Measurements from ENCODE around the gene PRM2.

PRM2 gene

GRCh38 chr16:11283820-11284248 lies 7.6 kb upstream of the PRM2 start:
- DNase-seq = no peak

DNA sequence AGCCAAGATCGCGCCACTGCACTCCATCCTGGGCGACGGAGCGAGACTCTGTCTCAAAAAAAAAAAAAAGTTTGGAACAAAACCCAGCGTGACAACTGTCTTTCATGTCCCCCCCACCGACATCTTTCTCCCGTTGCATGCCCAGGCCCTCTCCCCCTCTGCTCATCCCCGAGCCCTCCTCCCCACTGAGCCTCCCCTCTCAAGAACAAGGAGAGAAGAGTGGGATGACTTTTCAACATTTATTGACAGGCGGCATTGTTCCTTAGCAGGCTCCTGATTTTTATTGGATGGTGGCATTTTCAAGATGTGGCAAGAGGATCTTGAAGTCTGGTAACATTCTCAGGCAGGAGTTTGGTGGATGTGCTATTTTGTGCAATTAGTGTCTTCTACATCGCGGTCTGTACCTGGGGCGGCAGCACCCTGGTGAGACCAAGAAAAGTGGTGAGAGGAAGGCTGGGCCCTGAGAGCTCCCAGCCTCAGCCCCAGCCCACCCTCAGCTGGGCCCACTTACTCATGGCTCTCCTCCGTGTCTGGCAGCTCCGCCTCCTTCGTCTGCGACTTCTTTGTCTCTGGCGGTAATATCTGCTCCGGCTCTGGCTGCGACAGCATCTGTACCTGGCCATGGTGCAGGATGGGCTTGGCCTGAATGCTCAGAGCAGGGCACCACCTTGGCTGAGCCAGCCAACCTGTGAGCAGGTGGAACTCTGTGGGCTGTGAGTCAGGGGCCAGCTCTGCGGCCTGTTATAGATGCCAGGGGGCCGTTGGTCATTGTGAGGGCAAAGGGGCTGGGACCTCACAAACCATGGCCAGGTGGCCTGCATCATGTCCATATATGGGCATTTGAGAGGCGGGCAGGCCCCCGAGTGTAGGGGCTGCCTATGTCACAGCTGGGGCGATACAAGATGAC lies 4.6 kb upstream of the PRM2 start, which contains the start of gene PRM1:
PRM1 (minus strand) TSS at position 715 of the 907 bp plus-strand sequence; CDS start at position 623, 92 bp downstream.
- DNase-seq = no peak

DNA sequence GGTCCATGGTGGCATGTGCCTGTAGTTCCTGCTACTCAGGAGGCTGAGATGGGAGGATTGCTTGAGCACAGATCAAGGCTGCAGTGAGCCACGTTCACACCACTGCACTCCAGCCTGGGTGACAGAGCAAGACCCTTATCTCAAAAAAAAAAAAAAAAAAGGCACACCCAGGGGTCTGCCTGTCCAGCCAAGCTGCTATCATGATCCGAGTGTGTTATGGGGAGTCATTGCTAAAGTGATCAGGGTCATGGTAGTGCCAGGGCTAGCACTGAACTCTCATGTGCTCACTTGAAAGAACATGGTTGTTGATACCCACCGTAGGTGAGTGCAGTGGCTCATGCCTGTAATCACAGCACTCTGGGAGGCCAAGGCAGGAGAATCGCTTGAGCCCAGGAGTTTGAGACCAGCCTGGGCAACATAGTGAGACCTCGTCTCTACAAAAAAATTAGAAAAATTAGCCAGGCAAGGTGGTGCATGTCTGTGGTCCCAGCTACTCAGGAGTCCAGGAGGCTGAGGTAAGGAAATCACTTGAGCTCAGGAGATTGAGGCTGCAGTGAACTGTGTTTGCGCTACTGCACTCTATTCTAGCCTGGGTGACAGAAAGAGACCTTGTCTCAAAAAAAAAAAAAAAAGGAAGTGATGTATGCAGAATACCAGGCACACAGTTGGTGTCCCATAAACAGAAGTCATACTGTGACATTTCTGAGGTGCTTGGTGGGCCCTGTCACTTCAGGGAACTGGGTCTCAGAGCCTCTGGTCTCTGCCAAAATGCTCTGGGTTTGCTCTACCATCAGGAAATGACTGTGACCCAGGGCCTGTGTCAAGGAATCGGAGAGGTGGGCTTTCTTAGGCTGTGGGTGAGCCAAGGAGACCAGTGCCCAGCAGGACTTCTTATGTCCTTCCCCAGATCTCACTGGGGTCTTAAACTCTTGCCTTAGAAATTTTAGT lies 2.7 kb upstream of the PRM2 start:
- no peak for DNase-seq

DNA sequence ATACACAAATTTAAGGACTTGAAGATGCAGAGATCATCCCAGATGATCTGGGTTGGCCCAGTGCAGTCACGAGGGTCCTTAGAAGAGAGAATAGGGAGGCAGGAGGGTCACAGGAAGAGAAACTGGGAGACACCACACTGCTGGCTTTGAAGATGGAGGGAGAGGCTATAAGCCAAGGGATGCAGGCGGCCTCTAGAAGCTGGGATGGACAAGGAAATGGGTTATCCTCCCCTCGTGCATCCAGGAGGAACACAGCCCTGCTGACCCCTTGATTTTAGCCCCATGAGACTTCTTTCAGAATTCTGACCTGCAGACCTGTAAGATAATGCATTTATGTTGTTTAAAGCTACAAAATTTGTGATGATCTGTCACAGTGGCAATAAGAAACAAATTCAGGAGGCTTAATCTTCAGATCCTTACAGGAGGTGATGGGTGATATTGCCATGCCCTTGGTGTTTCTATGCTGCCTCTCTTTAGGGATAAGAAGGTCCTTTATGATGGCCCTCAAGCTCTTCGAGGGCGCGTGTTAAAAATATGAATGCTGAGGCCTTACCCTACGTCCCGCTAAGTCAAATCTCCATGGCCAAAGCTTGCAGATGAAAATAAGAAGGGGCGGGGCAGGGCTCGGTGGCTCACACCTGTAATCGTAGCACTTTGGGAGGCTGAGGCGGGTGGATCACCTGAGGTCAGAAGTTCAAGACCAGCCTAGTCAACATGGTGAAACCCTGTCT lies 1.5 kb upstream of the PRM2 start:
- no peak for DNase-seq

- DNase-seq = no peak
These were observed 765 bp upstream of the PRM2 start for GRCh38 chr16:11276896-11277593.

- no peak for DNase-seq
These were observed 1.3 kb downstream of the PRM2 start for GRCh38 chr16:11274964-11275363.

- DNase-seq = no peak
These were observed 2.5 kb downstream of the PRM2 start for GRCh38 chr16:11273721-11274324.

DNA sequence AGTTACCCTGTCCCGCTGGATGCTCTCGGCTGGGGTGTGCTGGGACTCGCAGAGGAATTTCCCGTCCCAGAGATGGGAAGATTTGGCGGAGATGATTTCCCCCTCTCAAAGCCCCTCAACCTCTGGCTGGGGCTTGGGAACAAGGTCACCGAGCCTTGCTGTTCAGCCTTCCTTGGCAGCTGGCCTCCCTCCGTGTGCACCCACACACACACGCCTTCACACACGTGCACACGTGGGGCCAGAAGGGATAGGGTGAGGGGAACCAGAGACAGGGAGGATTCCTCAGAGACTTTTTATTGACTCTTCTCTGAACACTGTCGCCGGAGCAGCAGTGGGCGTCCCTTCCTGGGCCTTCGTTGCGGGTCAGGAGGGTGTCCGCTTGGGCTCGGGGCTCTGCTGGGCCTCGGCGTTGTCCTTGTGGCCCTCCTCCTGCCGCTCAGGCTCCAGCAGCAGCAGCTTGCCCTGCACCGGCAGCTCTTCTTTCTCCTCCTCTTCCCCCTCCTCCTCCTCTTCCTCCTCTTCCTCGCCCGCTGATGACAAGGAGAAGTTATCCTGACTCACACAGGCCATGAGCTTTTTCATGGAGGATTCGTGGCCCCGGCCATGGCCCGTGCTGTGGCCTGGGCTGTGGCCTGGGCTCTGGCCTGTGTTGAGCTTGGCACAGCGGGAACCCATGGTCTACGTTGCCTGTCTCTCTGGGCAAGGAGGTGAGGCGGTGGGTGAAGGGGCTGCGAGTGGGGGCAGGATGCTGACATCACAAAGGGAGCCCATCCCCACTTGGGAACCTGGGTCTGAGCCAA lies 3.2 kb downstream of the PRM2 start, which contains the start of gene PRM3:
PRM3 (minus strand) TSS at position 709 of the 800 bp plus-strand sequence; CDS start at position 675, 34 bp downstream.
- DNase-seq = no peak

GRCh38 chr16:11272484-11272883 lies 3.8 kb downstream of the PRM2 start:
- no peak for DNase-seq

- no peak for DNase-seq
These were observed 4.7 kb downstream of the PRM2 start for GRCh38 chr16:11271610-11272009.

GRCh38 chr16:11270602-11271162 lies 5.6 kb downstream of the PRM2 start:
- DNase-seq = no peak

DNA sequence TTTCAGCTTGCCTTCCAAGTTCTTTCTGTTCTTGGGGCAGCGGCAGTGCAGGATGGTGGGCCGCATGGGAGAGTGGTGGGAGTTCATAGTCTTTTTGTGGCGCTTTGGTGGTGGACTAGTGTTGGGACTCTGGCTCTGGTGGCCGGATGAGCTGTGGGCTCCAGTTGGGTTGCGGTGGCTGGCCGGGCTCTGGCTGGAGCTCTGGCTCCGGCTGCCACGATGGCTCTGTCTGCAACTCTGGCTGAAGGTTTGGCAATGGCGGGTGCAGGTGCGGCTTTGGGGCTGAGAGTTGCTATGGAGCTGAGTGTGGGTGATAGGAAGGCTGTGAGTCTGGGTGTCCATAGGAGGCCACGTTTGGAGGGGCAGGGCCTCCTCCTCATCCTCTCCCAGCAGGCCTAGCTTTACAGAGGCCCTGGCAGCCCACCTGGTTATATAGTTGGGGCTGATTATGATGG lies 7.3 kb downstream of the PRM2 start, which contains the start of gene TNP2:
TNP2 (minus strand) TSS at position 405 of the 455 bp plus-strand sequence; CDS start at position 342, 63 bp downstream.
- DNase-seq = no peak

DNA sequence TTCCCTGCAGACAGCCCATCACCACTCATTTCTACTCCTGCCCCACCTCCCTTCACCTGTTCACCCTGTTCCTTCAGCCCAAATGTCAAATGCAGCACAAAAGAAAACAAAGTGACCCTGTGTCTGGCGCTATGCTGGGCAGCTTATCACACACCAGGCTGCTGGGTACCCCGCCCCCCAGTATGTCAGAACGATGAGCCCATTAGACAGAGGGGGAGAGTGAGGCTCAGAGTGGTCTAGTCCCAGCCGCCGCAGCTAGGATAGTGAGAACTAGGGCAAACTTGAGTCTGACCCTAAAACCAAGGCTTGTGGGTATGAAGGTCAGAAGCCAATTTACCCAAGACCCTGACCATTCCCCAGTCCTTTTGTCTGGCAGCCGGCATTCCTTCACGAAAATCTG lies 11.2 kb downstream of the PRM2 start:
- no peak for DNase-seq

GRCh38 chr16:11264155-11264832 lies 12.0 kb downstream of the PRM2 start:
- DNase-seq = no peak

DNA sequence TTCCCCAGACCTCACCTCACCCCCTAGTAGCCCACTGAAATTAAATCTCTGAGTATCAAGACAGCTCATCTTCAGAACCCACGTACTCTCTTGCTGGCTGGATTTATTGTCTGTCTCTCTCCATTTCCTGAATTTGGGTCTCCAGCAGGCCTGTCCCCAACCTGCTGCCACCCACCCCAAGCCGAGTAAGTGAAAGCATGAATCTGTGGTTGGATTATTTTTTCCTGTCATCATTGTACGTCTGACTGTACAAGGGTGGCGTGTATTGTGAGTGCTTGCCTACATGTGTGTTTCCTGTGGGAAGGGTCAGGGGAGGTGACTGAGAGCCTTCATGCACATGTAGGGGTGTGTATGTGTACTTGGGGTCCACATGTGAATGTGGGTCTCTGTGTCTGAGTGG lies 12.5 kb downstream of the PRM2 start:
- DNase-seq = no peak

DNA sequence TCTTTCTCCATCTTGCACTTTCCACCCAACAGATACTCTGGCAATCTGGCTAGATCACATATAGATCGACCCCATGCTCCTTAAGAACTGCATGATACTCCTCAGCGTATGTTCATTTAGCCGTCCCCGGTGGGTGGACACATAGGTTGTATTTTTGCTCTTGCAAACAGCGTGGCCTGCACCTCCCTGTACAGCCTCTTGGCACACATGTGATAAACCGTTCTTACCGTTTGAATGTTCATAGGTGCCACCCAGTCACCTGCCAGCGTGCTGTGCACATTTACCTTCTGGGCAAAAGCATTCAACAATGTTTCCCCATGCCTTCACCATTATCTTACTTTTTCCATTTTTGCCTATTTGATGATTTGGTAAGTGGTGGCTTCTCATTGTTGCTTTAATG lies 13.4 kb downstream of the PRM2 start:
- DNase-seq = no peak

GRCh38 chr16:11260596-11260966 lies 15.7 kb downstream of the PRM2 start:
- no peak for DNase-seq

DNA sequence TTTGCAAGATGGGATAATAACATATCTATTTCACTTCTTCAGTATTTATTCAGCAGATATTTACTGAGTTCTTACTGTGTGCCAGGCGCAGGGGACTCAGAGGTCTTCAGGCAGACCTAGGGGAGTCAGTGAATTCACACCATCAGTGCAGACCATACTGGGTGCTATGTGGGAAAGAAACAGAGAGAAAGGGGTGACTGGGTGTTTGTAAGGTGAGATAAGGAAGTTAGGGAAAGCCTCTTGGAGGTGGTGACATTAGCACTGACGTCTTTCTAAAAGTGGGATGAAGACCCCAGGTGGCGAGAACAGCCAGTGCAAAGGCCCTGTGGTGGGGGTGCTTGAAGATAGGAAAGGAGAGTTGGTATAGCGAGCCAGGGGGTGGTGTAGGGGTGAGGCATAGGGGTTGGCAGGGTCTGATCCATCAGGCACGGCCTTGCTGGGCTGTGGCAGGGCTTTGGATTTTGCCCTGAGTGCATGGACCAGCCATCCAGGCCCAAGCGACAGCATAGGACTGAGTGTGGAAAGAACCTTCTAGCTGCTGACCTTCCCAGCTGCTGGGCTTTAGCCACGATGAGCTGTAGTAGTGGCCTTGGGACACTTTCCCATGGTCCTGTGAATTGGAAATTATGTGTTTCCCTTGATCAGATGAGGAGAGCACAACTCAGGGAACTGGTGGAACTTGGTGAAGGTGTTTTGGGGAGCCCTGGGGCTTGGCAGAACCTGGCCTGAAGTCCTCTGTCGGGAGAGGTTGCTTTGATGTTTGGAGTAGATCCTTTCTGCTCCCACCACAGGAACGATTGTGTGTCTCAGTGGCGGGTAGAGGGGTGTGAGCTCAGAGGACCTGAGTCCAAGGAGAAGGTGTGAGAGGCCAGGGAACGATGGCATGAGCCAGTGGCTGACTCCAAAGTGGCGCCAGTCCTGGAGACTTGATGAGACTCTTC lies 16.4 kb downstream of the PRM2 start:
- no peak for DNase-seq
